Ectodermal cell (in vitro differentiated cells): ENCODE results near the gene KPNA5.
"Not testable (repeated sequence)": the region's sequence is repeated elsewhere in the genome, so short reads cannot be mapped to it uniquely, and the experiment has no call there.

Source experiments
- H3K27ac ChIP-seq: 2 replicates; pipeline ENCODE4 v1.7.0; 2013; ENCODE audit warnings: mild to moderate bottlenecking, low read depth, low read length; ENCODE audit not compliant: insufficient read depth, poor library complexity, severe bottlenecking
- H3K27me3 ChIP-seq: 2 replicates; pipeline ENCODE4 v1.7.0; 2013; ENCODE audit warnings: mild to moderate bottlenecking, low read length; ENCODE audit not compliant: insufficient read depth, control insufficient read depth, poor library complexity, severe bottlenecking
- H3K36me3 ChIP-seq: one replicate; pipeline ENCODE4 v1.7.0; 2013; ENCODE audit warnings: low read length; ENCODE audit not compliant: control insufficient read depth, insufficient read depth
- H3K4me1 ChIP-seq: one replicate; pipeline ENCODE4 v1.7.0; 2013; ENCODE audit warnings: low read length; ENCODE audit not compliant: control insufficient read depth, insufficient read depth
- H3K4me3 ChIP-seq: 2 replicates; pipeline ENCODE4 v1.7.0; 2013; ENCODE audit warnings: low read depth, low read length, control low read depth; ENCODE audit not compliant: insufficient read depth
- H3K9me3 ChIP-seq: 2 replicates; pipeline ENCODE4 v1.7.0; 2013; ENCODE audit warnings: mild to moderate bottlenecking, low read length, moderate library complexity; ENCODE audit not compliant: control insufficient read depth
- WGBS, 2 experiments: methylation state at CpG; one replicate each; pipeline ENCODE4 v1.1.7; 2013; ENCODE audit warnings: missing lambda C conversion rate in 2 of 2; 5-methylcytosine and 5-hydroxymethylcytosine counted together

KPNA5 gene

GRCh38 chr6:116695401-116695800 is 14.4 kb downstream of the KPNA5 start:
- Histone ChIP-seq H3K36me3 (no peaks in the 10 kb centered on the region), H3K9me3 (no peaks in the 10 kb centered on the region), H3K27ac (no peak overlapping the region), H3K27me3 (no peaks in the 10 kb centered on the region), H3K4me1 (no peaks in the 10 kb centered on the region), H3K4me3 (no peak overlapping the region)
- 90 to 95% methylated on average over 2 of the region's 2 CpGs for WGBS, 2 experiments

GRCh38 chr6:116697480-116697879 is 16.5 kb downstream of the KPNA5 start:
- H3K27ac ChIP-seq: no peak overlapping the region
- H3K4me3 ChIP-seq: no peak overlapping the region
- H3K36me3 ChIP-seq: peaks cover 5% of the 10 kb centered on the region
- no peaks in the 10 kb centered on the region for H3K4me1 ChIP-seq
- no peaks in the 10 kb centered on the region for H3K27me3 ChIP-seq
- H3K9me3 ChIP-seq: no peaks in the 10 kb centered on the region

GRCh38 chr6:116703888-116704287 is 22.9 kb downstream of the KPNA5 start:
- WGBS, 2 experiments: 87 to 88% methylated on average over 1 of the region's 1 CpG
- not testable (repeated sequence) for H3K9me3 ChIP-seq, H3K4me1 ChIP-seq, H3K27me3 ChIP-seq, H3K27ac ChIP-seq, H3K4me3 ChIP-seq, H3K36me3 ChIP-seq

- Histone ChIP-seq H3K27ac (no peak overlapping the region), H3K27me3 (no peaks in the 10 kb centered on the region), H3K36me3 (peaks cover 12% of the 10 kb centered on the region), H3K9me3 (no peaks in the 10 kb centered on the region), H3K4me1 (no peaks in the 10 kb centered on the region), H3K4me3 (no peak overlapping the region)
- WGBS, 2 experiments: 100% methylated on average over 1 of the region's 1 CpG; no CpG with 5 or more reads in 1 of the 2 experiments
These were observed 24.9 kb downstream of the KPNA5 start for GRCh38 chr6:116705917-116706316.

GRCh38 chr6:116714296-116714695 is 33.3 kb downstream of the KPNA5 start:
- H3K9me3 ChIP-seq: no peaks in the 10 kb centered on the region
- no peak overlapping the region for H3K27ac ChIP-seq
- peaks cover 9% of the 10 kb centered on the region for H3K36me3 ChIP-seq
- no peaks in the 10 kb centered on the region for H3K27me3 ChIP-seq
- WGBS, 2 experiments: 87 to 96% methylated on average over 1 of the region's 1 CpG
- H3K4me1 ChIP-seq: no peaks in the 10 kb centered on the region
- no peak overlapping the region for H3K4me3 ChIP-seq

- Histone ChIP-seq H3K27ac (no peak overlapping the region), H3K9me3 (no peaks in the 10 kb centered on the region), H3K4me3 (no peak overlapping the region), H3K27me3 (no peaks in the 10 kb centered on the region), H3K36me3 (peaks cover 12% of the 10 kb centered on the region), H3K4me1 (no peaks in the 10 kb centered on the region)
- 92 to 100% methylated on average over 2 of the region's 2 CpGs for WGBS, 2 experiments
These were observed 33.8 kb downstream of the KPNA5 start for GRCh38 chr6:116714761-116715160.

- Histone ChIP-seq H3K27ac (no peak overlapping the region), H3K36me3 (peaks cover 5% of the 10 kb centered on the region), H3K27me3 (no peaks in the 10 kb centered on the region), H3K9me3 (no peaks in the 10 kb centered on the region), H3K4me3 (no peak overlapping the region), H3K4me1 (no peaks in the 10 kb centered on the region)
These were observed 45.9 kb downstream of the KPNA5 start for GRCh38 chr6:116726947-116727346.

- Histone ChIP-seq H3K36me3 (peaks cover 5% of the 10 kb centered on the region), H3K4me1 (no peaks in the 10 kb centered on the region), H3K4me3 (no peak overlapping the region), H3K27ac (no peak overlapping the region), H3K9me3 (no peaks in the 10 kb centered on the region), H3K27me3 (no peaks in the 10 kb centered on the region)
These were observed 49.5 kb downstream of the KPNA5 start for GRCh38 chr6:116730513-116730912.

- Histone ChIP-seq H3K27me3 (no peaks in the 10 kb centered on the region), H3K4me3 (no peak overlapping the region), H3K27ac (no peak overlapping the region), H3K4me1 (no peaks in the 10 kb centered on the region), H3K36me3 (no peaks in the 10 kb centered on the region), H3K9me3 (no peaks in the 10 kb centered on the region)
- 88 to 97% methylated on average over 2 to 3 of the region's 3 CpGs for WGBS, 2 experiments
These were observed 56.0 kb downstream of the KPNA5 start for GRCh38 chr6:116737004-116737403.

- not testable (repeated sequence) for H3K36me3 ChIP-seq, H3K27ac ChIP-seq, H3K4me1 ChIP-seq, H3K9me3 ChIP-seq, H3K27me3 ChIP-seq, H3K4me3 ChIP-seq
- 100% methylated on average over 2 of the region's 3 CpGs; no CpG with 5 or more reads in 1 of the 2 experiments for WGBS, 2 experiments
These were observed 59.5 kb downstream of the KPNA5 start for GRCh38 chr6:116740486-116740885.

- no peaks in the 10 kb centered on the region for H3K27me3 ChIP-seq
- H3K4me3 ChIP-seq: no peak overlapping the region
- H3K36me3 ChIP-seq: no peaks in the 10 kb centered on the region
- H3K27ac ChIP-seq: no peak overlapping the region
- WGBS, 2 experiments: 100% methylated on average over 1 of the region's 1 CpG
- no peaks in the 10 kb centered on the region for H3K4me1 ChIP-seq
- no peaks in the 10 kb centered on the region for H3K9me3 ChIP-seq
These were observed 60.6 kb downstream of the KPNA5 start for GRCh38 chr6:116741571-116741970.
